Adipose tissue (tissue), 3 donors: Measurements from ENCODE around the gene NKAIN2. TPM values are rescaled to one million over a fixed set of nuclear protein-coding genes. Genes with fewer than 3 reads are reported as not detected.

ENCODE experiments used
- H3K27ac ChIP-seq: one replicate; pipeline ENCODE4 v1.5.1; 2013; ENCODE audit warnings: low read depth, low read length
- WGBS, 3 donors: extraction: QIAGEN DNeasy Blood & Tissue Kit; methylation state at CpG; one replicate each; pipeline ENCODE4 v1.1.7; 2013; 5-methylcytosine and 5-hydroxymethylcytosine counted together
- polyA plus RNA-seq, 3 donors: library from polyadenylated mRNA; stranded (reverse); fragments of 200-250 nt; gene quantifications; one replicate each; pipeline ENCODE4 v1.2.3, GENCODE V29; 2013
- donor health status: healthy with polysubstance abuse.
- donor health status: Bipolar disorder and iron deficiency.
- donor health status: healthy.

NKAIN2 gene
- polyA plus RNA-seq, 3 donors: 0.07 to 0.67 TPM; not detected in 1

DNA sequence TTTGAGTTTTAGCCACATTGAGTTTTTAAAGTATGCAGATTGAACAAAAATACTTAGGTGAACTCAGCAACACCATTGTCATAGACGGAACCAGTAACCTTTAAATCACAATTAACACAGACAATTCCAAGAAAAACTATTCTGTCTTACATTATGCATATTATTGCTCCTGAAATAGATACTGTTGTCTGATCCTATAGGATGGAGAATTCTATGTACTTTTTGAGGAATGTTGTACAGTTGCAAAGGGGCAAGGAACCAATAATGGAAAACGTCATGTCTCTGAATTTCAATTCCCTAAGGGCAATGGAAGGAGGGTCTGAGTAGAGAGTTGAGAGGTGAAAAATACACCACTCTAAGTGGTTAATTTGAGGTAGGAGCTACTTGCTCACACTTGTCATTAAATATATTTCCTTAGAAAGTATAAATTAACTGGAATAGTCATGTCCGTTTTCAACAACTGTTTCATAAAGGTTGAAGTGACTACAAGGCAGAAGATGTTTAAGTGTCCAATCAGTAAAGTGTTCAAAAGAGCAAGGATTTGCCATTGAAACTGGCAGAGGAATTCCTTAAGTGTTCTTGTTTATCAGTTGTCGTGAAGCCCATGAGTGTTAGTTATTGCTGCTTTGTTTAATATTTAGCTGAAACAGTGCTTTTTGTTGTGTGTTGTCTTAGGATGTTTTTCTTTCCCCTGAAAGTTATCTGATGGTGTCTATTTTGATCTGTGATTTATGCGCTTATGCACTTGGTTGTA is 1.3 kb downstream of the NKAIN2 start:
- 39 to 48% (median 42%) methylated on average over 5 of the region's 5 CpGs for WGBS, 3 donors
- no peak overlapping the region for H3K27ac ChIP-seq

DNA sequence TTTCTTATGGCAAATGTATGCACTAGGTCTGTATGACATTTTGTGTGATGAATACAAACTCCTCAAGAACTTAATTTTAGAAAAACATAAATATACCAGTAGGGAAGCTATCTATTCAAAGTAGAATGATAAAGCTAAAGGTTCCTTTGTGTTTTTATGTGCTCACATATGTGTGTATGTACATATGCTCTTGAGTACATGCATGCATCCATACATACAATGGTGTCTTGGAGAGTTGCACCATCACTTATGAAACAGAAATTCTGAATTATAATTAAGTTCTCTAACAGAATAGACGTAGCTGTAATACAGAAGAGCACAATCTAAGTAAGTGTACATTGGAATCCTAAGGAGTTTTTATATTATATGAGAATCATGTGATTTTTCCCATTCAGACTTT is 2.3 kb downstream of the NKAIN2 start:
- WGBS, 3 donors: 46 to 65% (median 63%) methylated on average over 1 of the region's 1 CpG
- no peak overlapping the region for H3K27ac ChIP-seq

GRCh38 chr6:123806561-123806960 is 2.9 kb downstream of the NKAIN2 start:
- 67 to 77% (median 75%) methylated on average over 2 of the region's 2 CpGs for WGBS, 3 donors
- no peak overlapping the region for H3K27ac ChIP-seq

- 54 to 66% (median 62%) methylated on average over 3 of the region's 3 CpGs for WGBS, 3 donors
- no peak overlapping the region for H3K27ac ChIP-seq
Measured at GRCh38 chr6:123808556-123808955, 4.9 kb downstream of the NKAIN2 start.

- WGBS, 3 donors: 78 to 87% (median 84%) methylated on average over 3 of the region's 3 CpGs
- H3K27ac ChIP-seq: no peak overlapping the region
Measured at GRCh38 chr6:123810214-123810613, 6.5 kb downstream of the NKAIN2 start.

DNA sequence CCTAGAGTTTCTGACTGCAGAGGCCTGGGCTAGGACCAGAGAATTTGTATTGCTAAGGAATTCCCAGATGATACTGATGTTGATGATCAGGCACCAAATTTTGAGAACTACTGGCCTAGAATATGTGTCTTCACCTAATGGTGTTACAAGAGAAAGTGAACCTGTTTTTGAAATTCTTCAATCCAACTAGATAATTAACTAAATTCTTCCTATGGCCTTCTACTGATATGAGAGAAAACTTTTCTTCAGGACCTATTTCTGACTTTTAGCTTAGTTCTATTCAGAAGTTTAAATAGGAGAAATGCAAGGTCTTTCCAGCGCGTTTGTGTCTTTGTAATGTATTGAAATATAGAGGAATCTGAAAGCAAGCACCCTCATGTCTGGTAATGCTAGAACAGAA is 7.3 kb downstream of the NKAIN2 start:
- 76 to 80% (median 77%) methylated on average over 2 of the region's 2 CpGs for WGBS, 3 donors

GRCh38 chr6:123811378-123811777 is 7.7 kb downstream of the NKAIN2 start:
- WGBS, 3 donors: 13 to 47% (median 29%) methylated on average over 1 of the region's 1 CpG
- no peak overlapping the region for H3K27ac ChIP-seq

More for the DNA sequence above, 7.3 kb downstream of the NKAIN2 start:
- H3K27ac ChIP-seq: no peak overlapping the region

DNA sequence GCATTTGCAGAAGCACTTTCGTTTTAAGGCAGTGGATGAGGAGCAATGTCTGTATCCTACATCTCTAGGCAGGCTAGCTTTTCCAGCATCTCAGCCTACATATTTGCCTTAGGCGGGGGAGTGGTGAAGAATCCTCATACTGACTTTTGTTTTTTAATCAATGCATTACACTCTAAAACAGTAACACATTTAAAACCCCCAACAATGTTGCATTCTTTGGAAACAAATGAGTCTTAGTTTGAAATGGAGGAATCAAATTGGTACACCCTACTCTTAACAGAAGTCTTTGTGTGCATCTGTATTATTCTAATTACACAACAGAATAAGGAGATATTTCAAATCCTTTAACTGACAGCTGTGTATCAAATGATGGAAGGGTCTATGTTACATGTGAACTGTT is 9.0 kb downstream of the NKAIN2 start:
- no peak overlapping the region for H3K27ac ChIP-seq
- 69 to 71% (median 70%) methylated on average over 2 of the region's 2 CpGs for WGBS, 3 donors

DNA sequence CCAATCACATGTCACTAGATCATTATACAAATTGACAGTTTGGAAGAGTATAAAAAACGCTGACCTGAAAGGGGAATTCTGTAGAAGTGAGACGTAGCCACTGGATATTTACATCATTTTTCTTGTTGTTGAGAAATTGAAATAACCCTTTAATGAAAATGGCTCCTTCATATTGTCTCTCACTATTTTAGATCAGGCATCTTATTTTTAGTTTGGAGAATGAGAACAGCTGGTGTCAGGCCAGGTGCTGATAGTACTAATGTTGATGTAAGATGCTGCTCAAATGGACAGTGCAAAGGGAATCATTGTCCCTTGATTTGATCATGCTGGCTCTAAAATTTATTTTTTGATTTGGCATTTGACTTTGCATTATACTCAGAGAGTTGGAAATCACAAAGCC is 17.4 kb downstream of the NKAIN2 start:
- H3K27ac ChIP-seq: no peak overlapping the region
- 76 to 89% (median 88%) methylated on average over 2 of the region's 2 CpGs for WGBS, 3 donors

GRCh38 chr6:123829302-123829953 is 25.8 kb downstream of the NKAIN2 start:
- no peak overlapping the region for H3K27ac ChIP-seq
- WGBS, 3 donors: 57 to 65% (median 60%) methylated on average over 3 of the region's 3 CpGs

DNA sequence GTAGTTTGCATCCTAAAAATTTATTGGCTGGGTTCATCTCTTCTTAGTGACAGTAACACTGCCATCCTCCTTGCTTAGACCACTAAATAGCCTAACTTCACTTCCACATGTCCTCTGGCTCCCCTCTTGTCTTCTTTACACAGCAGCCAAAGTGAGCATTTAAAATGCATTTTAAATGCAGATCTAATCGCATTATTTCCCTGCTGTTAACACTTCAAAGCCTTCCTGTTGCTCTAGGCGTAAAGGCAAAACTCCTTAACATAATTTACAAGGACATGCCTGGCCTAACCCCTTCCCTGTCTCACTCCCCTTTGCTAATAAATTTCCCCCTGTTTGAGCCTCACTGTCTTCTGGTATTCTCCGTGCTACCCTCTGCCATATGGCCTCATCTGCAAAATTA is 26.5 kb downstream of the NKAIN2 start:
- no peak overlapping the region for H3K27ac ChIP-seq
- WGBS, 3 donors: 14 to 20% (median 16%) methylated on average over 3 of the region's 3 CpGs

GRCh38 chr6:123838505-123839234 is 35.0 kb downstream of the NKAIN2 start:
- no peak overlapping the region for H3K27ac ChIP-seq
- 44 to 48% (median 46%) methylated on average over 8 of the region's 8 CpGs for WGBS, 3 donors

DNA sequence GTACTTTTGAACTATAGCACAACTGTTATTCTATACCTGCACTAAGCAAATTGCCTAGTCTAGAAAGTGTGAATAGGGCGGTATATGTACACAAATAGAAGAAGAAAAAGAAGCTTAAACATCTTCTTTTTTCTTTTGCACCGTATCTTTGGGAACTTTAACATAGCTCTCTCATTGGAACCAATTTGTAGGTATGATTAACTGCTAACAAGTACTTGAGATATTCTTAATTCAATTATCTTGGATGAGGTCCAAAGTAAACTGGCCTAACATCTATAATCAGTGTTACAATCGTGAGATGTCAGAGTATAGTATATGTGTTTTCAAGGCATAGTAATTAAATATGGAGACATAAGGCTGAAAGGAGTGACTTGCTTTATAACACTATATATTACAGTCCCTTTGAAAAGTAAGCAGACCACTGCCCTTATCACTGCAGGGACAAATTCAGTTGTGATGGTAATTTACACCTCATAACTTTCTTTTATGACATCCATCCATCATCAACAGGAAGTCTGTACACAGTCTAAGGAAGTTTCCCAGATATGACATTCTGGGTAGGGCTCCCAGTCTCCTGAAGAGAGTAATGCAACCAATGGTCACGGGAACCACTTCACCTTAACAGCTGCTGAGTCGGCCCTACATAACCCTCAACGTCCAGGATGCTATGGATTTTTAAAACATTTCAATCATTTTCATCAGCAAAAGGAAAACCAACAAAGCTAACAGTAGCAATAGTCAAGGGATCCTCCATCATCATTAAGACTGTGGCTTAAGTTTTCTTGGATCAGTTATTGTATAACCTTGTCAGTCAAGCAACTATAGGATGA is 37.6 kb downstream of the NKAIN2 start:
- no peak overlapping the region for H3K27ac ChIP-seq
- 24 to 36% (median 29%) methylated on average over 6 of the region's 6 CpGs for WGBS, 3 donors

DNA sequence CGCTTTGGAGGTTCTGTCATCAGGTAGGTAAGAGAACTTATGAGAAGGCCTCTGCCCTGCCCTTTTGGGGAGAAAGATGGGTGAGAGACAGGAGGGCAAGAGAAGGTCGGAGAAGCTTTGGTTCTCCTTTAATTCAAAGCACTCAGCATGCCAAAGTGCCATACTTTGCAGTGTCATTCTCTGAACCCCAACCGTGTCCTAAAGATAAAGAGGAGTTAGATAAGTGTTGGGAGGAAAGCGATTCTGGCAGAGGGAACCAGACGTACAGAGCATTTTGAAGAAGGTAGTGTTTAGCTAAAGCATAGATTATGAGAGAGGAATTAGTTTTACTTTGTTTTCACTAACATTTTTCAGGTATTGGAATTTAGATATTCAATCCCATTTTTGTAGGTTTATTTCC is 40.3 kb downstream of the NKAIN2 start:
- H3K27ac ChIP-seq: no peak overlapping the region
- WGBS, 3 donors: 74 to 86% (median 85%) methylated on average over 5 of the region's 5 CpGs

DNA sequence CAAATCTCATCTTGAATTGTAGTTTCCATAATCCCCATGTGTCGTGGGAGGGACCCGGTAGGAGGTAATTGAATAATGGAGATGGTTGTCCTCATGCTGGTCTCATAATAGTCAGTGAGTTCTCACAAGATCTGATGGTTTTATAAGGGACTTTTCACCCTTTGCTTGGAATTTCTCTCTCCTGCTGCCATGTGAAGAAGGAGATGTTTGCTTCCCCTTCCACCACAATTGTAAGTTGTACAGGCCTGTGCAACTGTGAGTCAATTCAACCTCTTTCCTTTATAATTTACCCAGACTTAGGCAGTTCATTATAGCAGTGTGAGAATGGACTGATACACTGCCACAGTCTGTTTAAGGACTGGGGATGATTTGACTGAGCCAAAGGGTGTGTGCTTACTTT is 44.7 kb downstream of the NKAIN2 start:
- no peak overlapping the region for H3K27ac ChIP-seq
- WGBS, 3 donors: 88 to 91% (median 91%) methylated on average over 2 of the region's 2 CpGs

DNA sequence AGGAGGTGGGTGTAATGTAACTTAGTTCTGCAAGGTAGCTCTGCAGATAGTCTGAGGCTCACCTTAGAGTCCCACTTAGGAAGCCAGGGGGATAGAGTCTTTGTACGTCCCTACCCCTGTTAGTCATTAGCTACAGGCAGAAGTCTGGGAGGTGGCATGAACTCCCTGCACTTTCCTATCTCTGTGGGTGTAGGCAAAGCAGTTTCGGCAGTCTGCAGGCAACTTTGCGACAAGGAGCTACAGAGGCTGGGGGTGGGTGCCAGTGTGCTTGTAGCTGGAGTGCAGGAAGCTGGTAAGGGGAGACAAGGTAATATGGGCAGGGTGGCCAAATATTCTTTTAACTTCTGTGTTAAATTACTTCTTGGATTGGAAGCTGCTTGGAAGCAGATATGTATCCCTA is 45.7 kb downstream of the NKAIN2 start:
- 38 to 59% (median 57%) methylated on average over 3 of the region's 3 CpGs for WGBS, 3 donors

DNA sequence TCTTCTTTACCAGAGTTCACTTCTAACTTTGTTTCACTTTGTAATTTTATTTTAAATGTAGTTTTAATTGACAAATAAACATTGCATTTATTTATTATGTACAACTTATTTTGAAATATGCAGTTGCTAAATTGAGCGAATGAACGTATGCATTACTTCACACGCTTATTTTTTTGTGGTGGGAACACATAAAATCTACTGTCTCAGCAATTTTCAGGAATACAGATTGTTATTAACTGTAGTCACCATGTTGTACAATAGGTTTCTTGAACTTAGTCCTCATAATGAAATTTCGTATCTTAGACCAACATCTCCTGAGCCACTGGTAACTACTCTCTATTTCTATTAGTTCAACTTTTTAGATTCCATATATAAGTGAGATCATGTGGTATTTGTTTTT is 46.9 kb downstream of the NKAIN2 start:
- WGBS, 3 donors: 90 to 94% (median 91%) methylated on average over 4 of the region's 4 CpGs

More for the DNA sequence above, 45.7 kb downstream of the NKAIN2 start:
- H3K27ac ChIP-seq: no peak overlapping the region

GRCh38 chr6:123854201-123854600 is 50.5 kb downstream of the NKAIN2 start:
- H3K27ac ChIP-seq: no peak overlapping the region
- 31 to 64% (median 55%) methylated on average over 2 of the region's 2 CpGs for whole genome bisulfite sequencing, 3 donors

More for the DNA sequence above, 46.9 kb downstream of the NKAIN2 start:
- H3K27ac ChIP-seq: no peak overlapping the region
